GM13977 (cell line): ENCODE data around the gene CABS1.

Experiments
- DNase-seq: peaks from one replicate; pipeline ENCODE4 v3.0.0; 2012; ENCODE audit warnings: low spot score
- CTCF ChIP-seq: IDR thresholded peaks from 2 replicates; pipeline ENCODE4 v1.5.1; 2012; ENCODE audit warnings: mild to moderate bottlenecking, control low read depth; ENCODE audit not compliant: insufficient read depth; ENCODE audit errors: extremely low read depth, missing control alignments
- in situ Hi-C: fragments of 300-500 bp; cut with MboI; formaldehyde crosslinking; loops from one replicate; pipeline ENCODE4 v1.12.0; 2022; ENCODE audit warnings: low sequenced_read_pairs, low pct_unique_long_range_greater_than_20kb, mixed read lengths, inconsistent platforms; ENCODE audit not compliant: unreplicated experiment

CABS1 gene

GRCh38 chr4:70334681-70335080 lies at the start of gene CABS1:
CABS1 (plus strand) TSS chr4:70334981; CDS start chr4:70335040, 59 bp downstream.
- in situ Hi-C loops = no loop called here
- no peak for DNase-seq
- no peak for TF ChIP-seq CTCF

GRCh38 chr4:70288651-70289050 lies 46.1 kb upstream of the CABS1 start:
- no peak for DNase-seq
- in situ Hi-C loops = no loop called here
- no peak for TF ChIP-seq CTCF

GRCh38 chr4:70291341-70291740 lies 43.4 kb upstream of the CABS1 start:
- in situ Hi-C loops = no loop called here
- no peak for TF ChIP-seq CTCF
- no peak for DNase-seq

- no peak for TF ChIP-seq CTCF
- in situ Hi-C loops = no loop called here
- no peak for DNase-seq
These were observed 37.2 kb upstream of the CABS1 start for GRCh38 chr4:70297576-70297975.

- DNase-seq = no peak
- TF ChIP-seq CTCF = no peak
- in situ Hi-C loops = no loop called here
These were observed 36.7 kb upstream of the CABS1 start for GRCh38 chr4:70298051-70298450.

- no peak for TF ChIP-seq CTCF
- DNase-seq = no peak
- in situ Hi-C loops = no loop called here
These were observed 35.1 kb upstream of the CABS1 start for GRCh38 chr4:70299643-70300042.

- no peak for DNase-seq
- in situ Hi-C loops = no loop called here
- no peak for TF ChIP-seq CTCF
These were observed 34.6 kb upstream of the CABS1 start for GRCh38 chr4:70300215-70300614.
